Endodermal cell (in vitro differentiated cells): ENCODE measurements around the gene COQ8B. TPM values are rescaled to one million over a fixed set of nuclear protein-coding genes. Genes with fewer than 3 reads are reported as not detected.

Experiments
- DNase-seq: peaks from one replicate; pipeline ENCODE4 v3.0.0-alpha.2; 2017
- H3K27ac ChIP-seq: 2 replicates; pipeline ENCODE4 v1.5.1; 2013; ENCODE audit warnings: mild to moderate bottlenecking, low read depth, low read length, moderate library complexity
- H3K27me3 ChIP-seq: 2 replicates; pipeline ENCODE4 v1.6.1; 2013; ENCODE audit warnings: mild to moderate bottlenecking, low read length, moderate library complexity; ENCODE audit not compliant: insufficient read depth, control insufficient read depth, poor library complexity, severe bottlenecking
- H3K36me3 ChIP-seq: 2 replicates; pipeline ENCODE4 v1.7.0; 2013; ENCODE audit warnings: mild to moderate bottlenecking, low read length, moderate library complexity; ENCODE audit not compliant: control insufficient read depth, insufficient read depth
- H3K4me1 ChIP-seq: one replicate; pipeline ENCODE4 v1.7.0; 2013; ENCODE audit warnings: low read length; ENCODE audit not compliant: control insufficient read depth, insufficient read depth
- H3K4me3 ChIP-seq: 2 replicates; pipeline ENCODE4 v1.5.1; 2013; ENCODE audit warnings: mild to moderate bottlenecking, low read length, moderate library complexity
- H3K9ac ChIP-seq: 2 replicates; pipeline ENCODE4 v1.6.1; 2013; ENCODE audit warnings: mild to moderate bottlenecking, low read length, moderate library complexity; ENCODE audit not compliant: poor library complexity, severe bottlenecking; ENCODE audit errors: extremely low read depth
- H3K9me3 ChIP-seq: 2 replicates; pipeline ENCODE4 v1.6.1; 2013; ENCODE audit warnings: mild to moderate bottlenecking, low read length, moderate library complexity; ENCODE audit not compliant: control insufficient read depth
- H3K27ac Mint-ChIP-seq: 2 replicates; pipeline ENCODE4 v1.8.0; 2020; ENCODE audit warnings: mixed read lengths
- H3K27me3 Mint-ChIP-seq: 2 replicates; pipeline ENCODE4 v1.8.0; 2021; ENCODE audit warnings: mild to moderate bottlenecking, mixed read lengths; ENCODE audit not compliant: insufficient read depth
- H3K36me3 Mint-ChIP-seq: 2 replicates; pipeline ENCODE4 v1.8.0; 2020; ENCODE audit warnings: low read depth, mixed read lengths
- H3K4me1 Mint-ChIP-seq: 2 replicates; pipeline ENCODE4 v1.8.0; 2020; ENCODE audit warnings: mixed read lengths
- H3K4me3 Mint-ChIP-seq: 2 replicates; pipeline ENCODE4 v1.8.0; 2020; ENCODE audit warnings: mild to moderate bottlenecking, moderate library complexity, mixed read lengths
- H3K9me3 Mint-ChIP-seq: 2 replicates; pipeline ENCODE4 v1.8.0; 2020; ENCODE audit warnings: mild to moderate bottlenecking, mixed read lengths
- CTCF ChIP-seq: fragments of 200-600 bp; sonication (generic); conservative IDR thresholded peaks from 2 replicates; pipeline ENCODE4 v1.5.0; 2021; ENCODE audit warnings: antibody characterized with exemption, mild to moderate bottlenecking
- WGBS, 2 experiments: methylation state at CpG; one replicate each; pipeline versions ENCODE4 v1.1.5 to v1.1.7; 2013; ENCODE audit warnings: missing lambda C conversion rate in 2 of 2, mixed read lengths in 1 of 2; ENCODE audit not compliant: insufficient coverage in 1 of 2, insufficient read length in 1 of 2; 5-methylcytosine and 5-hydroxymethylcytosine counted together
- total RNA-seq, 2 donors: library from RNA; stranded (reverse); fragmentation: NEBNext Ultra II Directional in 1 of 2; extraction: Animal tissue kit (Norgen Biotek cat#: 25700) in 1 of 2; gene quantifications; 2 replicates in 1 of 2; 3 replicates in 1 of 2; pipeline ENCODE4 v1.2.1, GENCODE V29; 2021

Gene COQ8B
- total RNA-seq, 2 donors from 2014 or later, result 45.6 to 49.8 TPM

DNA sequence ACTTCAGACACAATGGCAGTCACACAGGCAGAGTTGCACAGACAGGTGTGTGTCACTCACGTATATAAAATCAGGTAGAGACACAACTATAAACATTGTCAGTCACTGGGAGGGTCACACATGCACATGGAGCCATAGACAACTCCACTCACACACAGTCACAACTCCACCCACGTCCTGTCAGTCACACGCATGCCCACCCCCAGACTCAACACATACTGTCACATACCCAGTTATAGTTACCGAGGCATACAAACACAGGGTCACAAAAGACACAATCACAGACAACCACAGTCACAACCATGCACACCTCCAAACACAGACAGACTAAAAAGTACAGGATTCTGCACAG lies 27.7 kb downstream of the COQ8B start:
- no peak for TF ChIP-seq CTCF
- Histone ChIP-seq H3K9ac (no peak overlapping the region), H3K27ac (no peak overlapping the region), H3K9me3 (no peaks in the 10 kb centered on the region), H3K4me1 (no peaks in the 10 kb centered on the region), H3K27me3 (no peaks in the 10 kb centered on the region), H3K36me3 (peaks cover 19% of the 10 kb centered on the region), H3K4me3 (peak overlapping the region; percentile 96)
- Mint-ChIP-seq H3K4me3 (no peak overlapping the region), H3K27ac (no peak overlapping the region), H3K4me1 (peaks cover 2% of the 10 kb centered on the region), H3K36me3 (peaks cover 27% of the 10 kb centered on the region), H3K9me3 (no peaks in the 10 kb centered on the region), H3K27me3 (no peaks in the 10 kb centered on the region)
- DNase-seq, result no peak
- WGBS, 2 experiments, result 85 to 90% methylated on average over 3 to 4 of the region's 4 CpGs

DNA sequence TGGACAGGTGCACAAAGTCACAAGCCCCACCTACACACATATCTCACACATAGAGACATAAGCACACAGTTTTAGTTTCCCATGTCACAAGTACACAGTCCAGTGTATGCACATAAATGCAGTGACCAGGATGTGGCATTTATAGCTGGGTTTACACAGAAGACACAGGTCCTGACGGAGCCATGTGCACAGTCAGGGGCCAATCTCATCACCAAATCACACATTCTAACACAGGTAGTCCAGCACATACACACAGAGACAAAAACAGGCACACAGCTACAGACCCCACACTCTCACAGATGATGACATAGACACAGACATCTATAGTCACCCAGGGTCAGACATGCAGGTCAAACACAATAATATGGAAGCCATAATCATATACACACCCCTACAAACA lies 28.4 kb downstream of the COQ8B start:
- DNase-seq, result no peak
- Histone ChIP-seq H3K9ac (no peak overlapping the region), H3K4me3 (peak overlapping the region; percentile 96), H3K27ac (no peak overlapping the region), H3K4me1 (no peaks in the 10 kb centered on the region), H3K9me3 (no peaks in the 10 kb centered on the region), H3K27me3 (no peaks in the 10 kb centered on the region), H3K36me3 (peaks cover 23% of the 10 kb centered on the region)
- no peak overlapping the region for H3K4me3 Mint-ChIP-seq
- no peak overlapping the region for H3K27ac Mint-ChIP-seq
- no peaks in the 10 kb centered on the region for H3K27me3 Mint-ChIP-seq
- no peak for TF ChIP-seq CTCF
- no peaks in the 10 kb centered on the region for H3K9me3 Mint-ChIP-seq
- 83% methylated on average over 1 of the region's 1 CpG; no CpG with 5 or more reads in 1 of the 2 experiments for WGBS, 2 experiments
- H3K36me3 Mint-ChIP-seq, result peaks cover 25% of the 10 kb centered on the region
- peaks cover 2% of the 10 kb centered on the region for H3K4me1 Mint-ChIP-seq

DNA sequence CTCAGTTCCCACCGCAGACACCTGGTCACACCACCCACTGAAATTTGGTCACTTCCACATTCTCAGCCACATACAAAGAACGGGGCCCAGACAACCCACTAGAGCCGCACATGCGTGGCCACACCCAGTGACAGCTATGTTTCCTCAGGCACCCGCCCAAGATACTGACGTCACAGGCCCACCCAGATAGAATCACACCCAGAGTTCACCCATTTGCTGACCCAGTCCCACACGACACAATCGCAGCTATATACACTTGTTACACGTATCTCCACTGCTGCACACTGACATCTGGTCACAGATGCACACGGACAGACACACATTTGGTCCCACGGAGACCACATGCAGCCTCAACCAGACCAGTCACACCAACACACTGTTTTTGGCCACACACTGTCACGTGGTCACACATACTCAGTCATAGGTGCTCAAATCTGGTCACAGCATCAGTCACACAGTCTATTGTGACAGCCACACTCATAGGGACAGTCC lies 29.1 kb downstream of the COQ8B start:
- H3K4me3 ChIP-seq, result no peak overlapping the region
- no peaks in the 10 kb centered on the region for H3K9me3 Mint-ChIP-seq
- H3K4me3 Mint-ChIP-seq, result no peak overlapping the region
- no peaks in the 10 kb centered on the region for H3K9me3 ChIP-seq
- no peak overlapping the region for H3K27ac ChIP-seq
- 96 to 97% methylated on average over 11 to 12 of the region's 12 CpGs for WGBS, 2 experiments
- H3K36me3 ChIP-seq, result peaks cover 31% of the 10 kb centered on the region
- peaks cover 2% of the 10 kb centered on the region for H3K4me1 Mint-ChIP-seq
- no peaks in the 10 kb centered on the region for H3K27me3 Mint-ChIP-seq
- no peak overlapping the region for H3K27ac Mint-ChIP-seq
- no peak overlapping the region for H3K9ac ChIP-seq
- no peak for DNase-seq
- TF ChIP-seq CTCF, result no peak
- peaks cover 26% of the 10 kb centered on the region for H3K36me3 Mint-ChIP-seq
- H3K27me3 ChIP-seq, result no peaks in the 10 kb centered on the region
- H3K4me1 ChIP-seq, result no peaks in the 10 kb centered on the region
